GM12873 (cell line): ENCODE measurements around the gene CKAP5.

Experiments used
- TF ChIP-seq, protein P1 (sequence below): IDR thresholded peaks from 2 replicates; pipeline ENCODE4 v1.5.1; 2012; ENCODE audit warnings: low read depth, mild to moderate bottlenecking, moderate library complexity, low read length, control low read depth; ENCODE audit not compliant: insufficient read depth; ENCODE audit errors: missing control alignments

CKAP5 gene

DNA sequence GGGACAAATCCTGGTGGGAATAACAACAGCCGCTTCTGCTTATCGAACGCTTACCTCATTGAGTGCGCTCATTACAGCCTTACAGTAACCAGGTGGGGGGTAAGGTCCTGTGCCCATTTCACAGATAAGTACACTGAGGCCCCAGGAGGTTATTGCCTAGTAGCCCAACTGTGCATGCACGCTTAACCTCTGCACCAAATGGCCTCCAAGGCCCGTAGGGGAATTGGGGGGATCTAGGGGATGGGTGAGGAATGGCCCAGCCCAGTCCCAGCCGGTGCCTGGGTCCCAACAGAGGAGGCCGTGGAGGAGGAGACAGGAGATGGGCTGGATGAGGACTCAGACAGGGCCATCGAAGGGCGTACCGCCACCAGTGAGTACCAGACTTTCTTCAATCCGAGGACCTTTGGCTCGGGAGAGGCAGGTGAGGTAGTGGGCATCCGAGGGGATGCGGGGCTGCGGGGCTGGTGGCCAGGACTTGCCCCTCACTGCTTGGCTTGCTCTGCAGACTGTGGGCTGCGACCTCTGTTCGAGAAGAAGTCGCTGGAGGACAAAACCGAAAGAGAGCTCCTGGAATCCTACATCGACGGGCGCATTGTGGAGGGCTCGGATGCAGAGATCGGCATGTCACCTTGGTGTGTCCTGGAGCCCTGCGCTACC is 119.7 kb downstream of the CKAP5 start:
- TF ChIP-seq, protein P1, sequence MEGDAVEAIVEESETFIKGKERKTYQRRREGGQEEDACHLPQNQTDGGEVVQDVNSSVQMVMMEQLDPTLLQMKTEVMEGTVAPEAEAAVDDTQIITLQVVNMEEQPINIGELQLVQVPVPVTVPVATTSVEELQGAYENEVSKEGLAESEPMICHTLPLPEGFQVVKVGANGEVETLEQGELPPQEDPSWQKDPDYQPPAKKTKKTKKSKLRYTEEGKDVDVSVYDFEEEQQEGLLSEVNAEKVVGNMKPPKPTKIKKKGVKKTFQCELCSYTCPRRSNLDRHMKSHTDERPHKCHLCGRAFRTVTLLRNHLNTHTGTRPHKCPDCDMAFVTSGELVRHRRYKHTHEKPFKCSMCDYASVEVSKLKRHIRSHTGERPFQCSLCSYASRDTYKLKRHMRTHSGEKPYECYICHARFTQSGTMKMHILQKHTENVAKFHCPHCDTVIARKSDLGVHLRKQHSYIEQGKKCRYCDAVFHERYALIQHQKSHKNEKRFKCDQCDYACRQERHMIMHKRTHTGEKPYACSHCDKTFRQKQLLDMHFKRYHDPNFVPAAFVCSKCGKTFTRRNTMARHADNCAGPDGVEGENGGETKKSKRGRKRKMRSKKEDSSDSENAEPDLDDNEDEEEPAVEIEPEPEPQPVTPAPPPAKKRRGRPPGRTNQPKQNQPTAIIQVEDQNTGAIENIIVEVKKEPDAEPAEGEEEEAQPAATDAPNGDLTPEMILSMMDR: no peak

DNA sequence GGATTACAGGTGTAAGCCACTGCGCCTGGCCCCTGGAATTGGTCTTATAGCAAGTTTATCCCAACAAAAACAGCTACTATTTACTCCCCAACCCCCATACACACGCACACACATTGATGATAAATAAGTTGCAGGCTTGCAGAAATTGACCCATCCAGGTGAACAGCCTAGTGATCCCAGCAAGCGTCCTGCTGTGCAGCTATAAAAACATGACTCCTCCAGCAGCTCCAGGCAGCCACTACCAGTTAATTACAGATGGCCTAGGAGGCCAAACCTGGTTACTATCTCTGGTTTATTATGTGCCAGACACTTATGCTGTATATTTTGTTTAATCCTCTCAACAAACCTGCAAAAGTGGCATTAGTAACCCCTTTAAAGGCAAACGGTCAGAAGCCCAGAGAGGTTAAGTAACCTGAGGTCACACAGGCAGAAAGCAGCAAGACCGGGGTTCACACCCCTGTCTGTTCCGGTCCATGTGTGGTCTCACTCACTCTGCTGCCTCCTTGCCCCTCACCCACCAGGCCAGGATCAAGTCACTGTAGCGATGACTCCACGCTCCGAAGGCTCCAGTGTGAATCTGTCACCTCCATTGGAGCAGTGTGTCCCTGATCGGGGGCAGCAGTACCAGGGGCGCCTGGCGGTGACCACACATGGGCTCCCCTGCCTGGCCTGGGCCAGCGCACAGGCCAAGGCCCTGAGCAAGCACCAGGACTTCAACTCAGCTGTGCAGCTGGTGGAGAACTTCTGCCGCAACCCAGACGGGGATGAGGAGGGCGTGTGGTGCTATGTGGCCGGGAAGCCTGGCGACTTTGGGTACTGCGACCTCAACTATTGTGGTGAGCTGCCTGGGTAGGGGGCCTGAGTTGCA is 120.5 kb downstream of the CKAP5 start:
- TF ChIP-seq, protein P1: no peak

DNA sequence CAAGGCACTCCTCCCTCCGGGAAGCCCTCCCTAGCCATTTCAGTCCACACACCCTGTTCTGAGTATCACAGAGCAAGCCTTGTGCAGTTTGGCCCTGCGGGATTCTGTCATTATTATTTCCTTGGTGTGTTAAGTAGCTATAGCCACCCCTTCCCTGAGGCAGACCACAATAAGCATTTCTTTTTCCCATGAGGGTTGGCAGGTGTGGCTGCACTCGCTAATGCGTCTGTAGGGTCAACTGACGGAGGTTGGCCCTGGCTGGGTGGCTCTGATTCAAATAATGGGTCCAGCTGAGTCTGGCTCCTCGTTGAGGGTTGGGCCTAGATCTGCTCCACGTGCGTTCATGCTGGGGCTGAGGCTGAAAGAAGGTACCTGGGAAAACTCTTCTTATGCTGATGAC is 122.0 kb downstream of the CKAP5 start:
- TF ChIP-seq, protein P1: no peak

DNA sequence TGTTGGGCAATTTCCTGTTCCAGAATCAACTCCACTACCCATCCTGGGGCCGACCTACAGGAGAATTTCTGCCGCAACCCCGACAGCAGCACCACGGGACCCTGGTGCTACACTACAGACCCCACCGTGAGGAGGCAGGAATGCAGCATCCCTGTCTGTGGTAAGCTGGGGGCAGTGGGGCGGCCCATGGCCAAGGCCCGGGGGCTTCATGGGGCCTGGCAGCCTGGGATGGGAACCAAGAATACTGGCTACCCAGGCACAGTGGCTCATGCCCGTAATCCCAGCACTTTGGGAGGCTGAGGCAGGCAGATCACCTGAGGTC is 122.8 kb downstream of the CKAP5 start:
- TF ChIP-seq, protein P1: no peak

DNA sequence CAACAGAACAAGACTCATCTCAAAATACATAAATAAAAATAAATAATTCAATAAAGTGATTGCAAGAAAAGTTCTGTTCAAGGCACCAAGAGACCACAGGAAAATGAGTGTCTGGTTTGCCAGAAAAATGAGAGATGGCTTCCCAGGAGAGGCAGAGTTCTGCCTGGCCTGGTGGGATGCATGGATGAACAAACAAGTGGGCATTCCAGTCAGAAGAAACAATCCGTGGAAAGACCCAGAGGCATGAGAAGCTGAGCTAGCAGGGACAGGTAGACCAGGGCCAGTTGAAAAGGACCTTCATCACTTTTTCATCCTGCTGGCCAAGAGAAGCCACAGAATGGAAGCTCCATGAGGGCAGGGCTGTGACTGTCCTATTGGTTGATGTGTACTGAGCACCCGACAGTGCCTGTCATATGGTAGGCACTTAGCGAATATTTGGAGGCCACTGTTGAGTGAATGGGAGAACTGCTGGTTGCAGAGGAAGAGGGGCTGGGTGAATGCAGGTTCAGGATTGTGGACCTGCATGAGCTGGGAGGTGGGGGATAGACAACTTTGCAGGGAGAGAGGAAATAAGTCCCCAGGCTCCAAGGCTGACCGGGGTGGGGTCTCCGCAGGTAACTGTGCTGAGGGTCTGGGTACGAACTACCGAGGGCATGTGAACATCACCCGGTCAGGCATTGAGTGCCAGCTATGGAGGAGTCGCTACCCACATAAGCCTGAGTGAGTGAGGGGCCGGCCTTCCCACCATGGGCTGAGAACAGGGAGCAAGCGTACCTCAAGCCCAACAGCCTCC is 123.3 kb downstream of the CKAP5 start:
- TF ChIP-seq, protein P1: no peak

DNA sequence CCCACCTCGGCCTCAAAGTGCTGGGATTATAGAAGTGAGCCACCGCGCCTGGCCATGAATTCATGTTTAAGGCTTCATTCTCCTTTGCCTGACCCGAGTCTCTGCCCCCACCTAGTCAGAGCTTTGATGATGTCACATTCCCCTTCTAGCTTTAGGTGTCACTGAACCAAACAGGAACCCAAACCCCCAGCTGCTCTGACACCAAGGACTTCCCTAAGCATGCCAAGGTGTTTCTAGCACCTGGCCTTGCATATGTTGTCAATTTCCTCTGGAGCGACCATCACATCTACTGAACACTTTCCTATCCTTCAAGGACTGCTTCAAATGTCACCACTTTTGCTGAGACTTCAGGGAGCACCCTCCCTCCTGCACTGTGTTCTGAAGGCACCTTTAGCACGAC is 124.8 kb downstream of the CKAP5 start:
- TF ChIP-seq, protein P1: no peak

DNA sequence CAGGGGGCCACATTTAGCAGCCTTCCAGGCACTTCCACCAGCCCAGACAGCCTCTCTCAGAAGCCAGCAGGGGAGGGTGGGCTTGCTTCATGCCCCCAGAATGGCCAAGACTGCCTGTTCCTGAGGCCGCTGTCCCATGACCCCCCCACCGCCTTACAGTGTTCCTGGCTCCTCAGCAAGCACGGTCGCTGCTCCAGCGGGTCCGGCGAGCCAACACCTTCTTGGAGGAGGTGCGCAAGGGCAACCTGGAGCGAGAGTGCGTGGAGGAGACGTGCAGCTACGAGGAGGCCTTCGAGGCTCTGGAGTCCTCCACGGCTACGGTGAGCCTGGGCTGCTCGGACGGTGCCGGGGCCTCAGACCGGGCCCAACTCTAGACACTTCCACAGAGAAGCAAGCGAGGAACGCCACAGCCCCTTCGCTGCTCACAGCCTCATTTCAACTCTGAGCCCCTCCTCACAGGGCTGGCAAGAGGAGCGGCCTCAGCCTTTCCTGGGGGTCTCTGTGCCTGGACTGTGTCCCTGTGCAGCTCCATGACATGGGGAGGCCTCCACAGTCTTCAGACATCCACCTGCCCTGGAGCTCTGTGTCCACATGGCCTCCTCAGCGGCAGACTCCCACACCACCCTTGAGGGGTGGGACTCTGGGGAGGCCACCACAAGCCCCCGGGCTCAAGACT is 126.4 kb downstream of the CKAP5 start:
- TF ChIP-seq, protein P1: no peak
